Endothelial cell (in vitro differentiated cells): ENCODE results near the gene BHMT. TPM values are rescaled to one million over a fixed set of nuclear protein-coding genes. Genes with fewer than 3 reads are reported as not detected.

Experiments used
- DNase-seq: peaks from one replicate; pipeline ENCODE4 v3.0.0; 2021; ENCODE audit warnings: low spot score
- H3K27ac Mint-ChIP-seq: one replicate; pipeline ENCODE4 v1.8.0; 2021; ENCODE audit warnings: mixed read lengths, inconsistent platforms; ENCODE audit not compliant: unreplicated experiment
- H3K27me3 Mint-ChIP-seq: one replicate; pipeline ENCODE4 v1.8.0; 2021; ENCODE audit warnings: mild to moderate bottlenecking, moderate library complexity, mixed read lengths, inconsistent platforms; ENCODE audit not compliant: unreplicated experiment
- H3K36me3 Mint-ChIP-seq: one replicate; pipeline ENCODE4 v1.8.0; 2021; ENCODE audit warnings: mild to moderate bottlenecking, low read depth, mixed read lengths, inconsistent platforms; ENCODE audit not compliant: unreplicated experiment
- H3K4me1 Mint-ChIP-seq: one replicate; pipeline ENCODE4 v1.8.0; 2021; ENCODE audit warnings: mild to moderate bottlenecking, mixed read lengths, inconsistent platforms; ENCODE audit not compliant: unreplicated experiment
- H3K4me3 Mint-ChIP-seq: one replicate; pipeline ENCODE4 v1.8.0; 2021; ENCODE audit warnings: mild to moderate bottlenecking, mixed read lengths, inconsistent platforms; ENCODE audit not compliant: unreplicated experiment
- H3K9me3 Mint-ChIP-seq: one replicate; pipeline ENCODE4 v1.8.0; 2021; ENCODE audit warnings: mixed read lengths, inconsistent platforms; ENCODE audit not compliant: unreplicated experiment
- CTCF ChIP-seq: fragments of 200-600 bp; sonication (generic); IDR thresholded peaks from one replicate; pipeline ENCODE4 v1.5.0; 2021; ENCODE audit warnings: antibody characterized with exemption; ENCODE audit not compliant: unreplicated experiment
- total RNA-seq: library from RNA; stranded (reverse); fragmentation: NEBNext Ultra II Directional; extraction: Animal tissue kit (Norgen Biotek cat#: 25700); gene quantifications from one replicate; pipeline ENCODE4 v1.2.1, GENCODE V29; 2021; ENCODE audit not compliant: unreplicated experiment

The BHMT gene
- total RNA-seq, 1 donor from 2014 or later: not detected

- H3K4me1 Mint-ChIP-seq: no peaks in the 10 kb centered on the region
- H3K27ac Mint-ChIP-seq: no peak overlapping the region
- H3K27me3 Mint-ChIP-seq: no peaks in the 10 kb centered on the region
Measured at GRCh38 chr5:79136618-79137017, 25.0 kb downstream of the BHMT start.

GRCh38 chr5:79140553-79140952 is 28.9 kb downstream of the BHMT start:
- Mint-ChIP-seq H3K27ac (no peak overlapping the region), H3K4me1 (no peaks in the 10 kb centered on the region), H3K4me3 (no peak overlapping the region), H3K36me3 (no peaks in the 10 kb centered on the region), H3K9me3 (no peaks in the 10 kb centered on the region), H3K27me3 (no peaks in the 10 kb centered on the region)
- no peak for DNase-seq
- no peak for TF ChIP-seq CTCF

More at GRCh38 chr5:79136618-79137017, 25.0 kb downstream of the BHMT start:
- Mint-ChIP-seq H3K36me3 (no peaks in the 10 kb centered on the region), H3K4me3 (no peak overlapping the region), H3K9me3 (no peaks in the 10 kb centered on the region)
- no peak for TF ChIP-seq CTCF
- DNase-seq: no peak

- Mint-ChIP-seq H3K27me3 (no peaks in the 10 kb centered on the region), H3K9me3 (no peaks in the 10 kb centered on the region), H3K36me3 (no peaks in the 10 kb centered on the region), H3K27ac (no peak overlapping the region), H3K4me1 (no peaks in the 10 kb centered on the region), H3K4me3 (no peak overlapping the region)
- DNase-seq: no peak
- TF ChIP-seq CTCF: no peak
Measured at GRCh38 chr5:79143684-79144379, 32.2 kb downstream of the BHMT start.

GRCh38 chr5:79147076-79147475 is 35.5 kb downstream of the BHMT start:
- Mint-ChIP-seq H3K27ac (no peak overlapping the region), H3K9me3 (no peaks in the 10 kb centered on the region), H3K4me3 (no peak overlapping the region), H3K27me3 (no peaks in the 10 kb centered on the region), H3K36me3 (no peaks in the 10 kb centered on the region), H3K4me1 (no peaks in the 10 kb centered on the region)
- TF ChIP-seq CTCF: no peak
- DNase-seq: no peak

- TF ChIP-seq CTCF: no peak
- no peaks in the 10 kb centered on the region for H3K27me3 Mint-ChIP-seq
- H3K4me1 Mint-ChIP-seq: peaks cover 3% of the 10 kb centered on the region
- H3K36me3 Mint-ChIP-seq: no peaks in the 10 kb centered on the region
- no peak for DNase-seq
- no peak overlapping the region for H3K4me3 Mint-ChIP-seq
- no peaks in the 10 kb centered on the region for H3K9me3 Mint-ChIP-seq
- H3K27ac Mint-ChIP-seq: no peak overlapping the region
Measured at GRCh38 chr5:79149433-79149832, 37.8 kb downstream of the BHMT start.
